DMS 273 treated with DMSO at 0.1 percent for 48 hours (cell line): Measurements from ENCODE around the gene AIPL1.

Experiments
- DNase-seq: peaks from one replicate; lab custom pipeline; 2025; lab: John Stamatoyannopoulos, UW

The AIPL1 gene

DNA sequence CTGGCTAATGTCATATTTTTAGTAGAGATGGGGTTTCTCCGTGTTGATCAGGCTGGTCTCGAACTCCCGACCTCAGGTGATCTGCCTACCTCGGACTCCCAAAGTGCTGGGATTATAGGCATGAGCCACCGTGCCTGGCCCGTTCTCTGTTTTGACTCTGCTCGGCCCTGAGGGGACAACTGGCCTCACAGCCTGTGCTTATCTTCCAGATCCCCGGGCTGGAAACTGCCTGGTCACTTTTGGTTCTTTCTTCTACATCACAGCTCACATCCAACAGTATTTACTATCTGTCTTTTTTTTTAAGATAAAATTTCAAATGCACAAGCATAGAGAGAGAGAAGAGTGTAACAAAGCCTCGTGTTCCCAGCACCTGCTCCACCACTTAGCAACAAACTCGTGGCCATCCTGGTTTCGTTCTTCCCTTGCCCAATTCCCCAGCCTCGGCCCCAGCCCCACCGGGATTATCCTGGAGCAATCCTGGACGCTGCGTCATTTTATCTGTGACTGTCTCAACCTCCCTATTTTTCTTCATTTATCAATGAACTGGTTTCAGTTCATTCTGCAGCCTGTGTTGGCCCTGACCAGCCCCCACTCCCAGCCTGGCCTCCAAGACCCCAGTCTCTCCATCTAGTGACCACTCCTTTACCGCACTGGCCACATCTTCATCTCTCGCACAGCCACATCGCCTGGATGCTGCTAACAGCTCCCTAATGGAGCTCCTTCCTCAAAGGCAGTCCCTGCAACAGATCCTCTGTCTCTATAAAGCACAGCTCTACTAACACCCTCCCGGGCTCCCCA, 30.5 kb upstream of the AIPL1 start:
- DNase-seq = no peak

- no peak for DNase-seq
These were observed 29.6 kb upstream of the AIPL1 start for GRCh38 chr17:6464446-6465041.

GRCh38 chr17:6463616-6464445, 28.9 kb upstream of the AIPL1 start:
- DNase-seq = no peak

DNA sequence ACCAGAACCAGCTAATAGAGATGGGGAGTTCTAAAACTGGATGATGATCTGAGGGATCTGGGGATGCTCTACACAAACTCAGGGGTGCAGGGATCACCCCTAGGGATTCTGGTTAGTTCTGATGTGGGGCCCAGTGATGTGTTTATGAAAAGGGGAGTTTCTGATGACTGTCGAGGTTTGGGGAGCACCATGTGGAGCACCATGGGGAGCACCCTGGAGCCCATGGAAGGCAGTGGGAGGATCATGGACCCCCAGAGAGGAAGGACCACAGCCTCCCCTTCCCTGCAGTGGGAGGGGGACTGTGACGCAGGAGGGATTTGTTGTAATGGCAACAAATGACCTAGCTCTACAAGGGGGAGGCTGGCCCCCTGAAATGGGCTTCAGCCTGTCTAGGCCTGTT, 27.8 kb upstream of the AIPL1 start:
- DNase-seq = no peak

GRCh38 chr17:6461792-6462524, 27.0 kb upstream of the AIPL1 start:
- DNase-seq = no peak

DNA sequence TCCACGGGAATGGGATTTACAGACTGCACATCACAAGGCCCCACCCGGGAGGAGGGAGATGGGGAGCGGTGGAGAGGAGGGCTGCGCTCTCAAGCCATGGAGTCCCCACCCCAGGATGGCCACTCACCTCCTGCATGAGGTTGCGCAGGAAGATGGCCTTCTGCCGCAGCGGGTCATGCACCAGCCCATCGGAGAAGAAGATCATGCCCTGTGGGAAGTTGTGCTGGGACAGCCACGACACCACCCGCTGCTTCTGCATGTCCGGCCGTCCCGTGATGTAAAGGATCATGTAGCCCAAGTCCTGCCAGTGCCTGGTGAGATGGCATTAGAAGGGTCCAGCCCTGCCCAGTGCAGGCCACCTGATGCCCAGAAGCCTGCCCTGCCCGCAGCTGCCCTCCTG, 26.3 kb upstream of the AIPL1 start:
- DNase-seq = no peak

DNA sequence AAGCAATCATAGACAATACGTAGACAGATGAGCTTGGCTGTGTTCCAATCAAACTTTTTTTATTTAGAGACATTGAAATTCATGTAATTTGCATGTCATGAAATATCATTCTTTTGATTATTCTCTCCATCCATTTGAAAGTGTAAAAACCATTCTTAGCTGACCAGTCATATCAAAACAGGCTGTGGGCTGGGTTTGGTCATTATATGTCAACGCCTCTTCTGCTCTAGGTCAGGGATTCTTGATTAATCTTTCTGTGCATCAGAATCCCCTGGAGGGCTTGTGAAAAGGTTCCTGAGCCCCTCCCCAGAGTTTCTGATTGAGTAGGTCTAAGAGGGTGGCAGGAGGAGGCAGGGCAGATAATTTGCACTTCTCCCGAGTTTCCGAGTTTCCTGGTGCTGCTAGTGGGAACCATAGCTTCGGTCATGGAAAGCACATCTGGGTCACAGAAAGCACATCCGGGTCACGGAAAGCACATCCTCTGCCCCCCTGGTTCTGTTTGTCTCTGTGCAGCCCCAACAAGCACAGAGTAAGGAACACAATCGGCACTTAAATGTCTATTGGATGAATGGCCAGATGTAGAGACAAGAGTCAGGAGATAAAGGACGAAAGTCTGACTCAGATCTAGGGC, 25.7 kb upstream of the AIPL1 start:
- DNase-seq = no peak

DNA sequence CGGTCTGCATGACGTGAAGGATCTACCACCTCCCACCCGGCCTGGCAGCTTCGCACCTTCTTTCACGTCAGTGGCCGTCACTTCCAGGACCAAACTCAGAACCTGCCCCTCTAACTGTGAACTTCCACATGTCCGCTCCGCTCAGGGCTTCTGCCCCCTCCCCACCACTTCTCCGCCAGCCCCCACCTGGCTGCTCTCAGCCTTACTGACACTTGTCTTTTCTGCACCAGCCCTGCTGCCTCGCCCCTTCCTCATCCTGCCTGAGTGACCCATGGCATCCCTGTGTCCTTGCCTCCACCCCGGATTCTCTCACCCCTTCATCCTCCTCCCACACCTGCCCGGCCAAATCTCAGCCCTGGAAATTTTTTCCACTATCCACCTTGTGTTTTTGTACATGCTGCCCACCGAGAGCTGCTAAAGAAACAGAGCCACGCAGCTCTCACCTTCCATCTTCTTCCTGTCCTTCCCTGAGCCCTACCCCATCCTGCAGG, 23.6 kb upstream of the AIPL1 start:
- DNase-seq = no peak

- DNase-seq = no peak
These were observed 23.0 kb upstream of the AIPL1 start for GRCh38 chr17:6457688-6458459.

GRCh38 chr17:6456914-6457687, 22.2 kb upstream of the AIPL1 start:
- no peak for DNase-seq

DNA sequence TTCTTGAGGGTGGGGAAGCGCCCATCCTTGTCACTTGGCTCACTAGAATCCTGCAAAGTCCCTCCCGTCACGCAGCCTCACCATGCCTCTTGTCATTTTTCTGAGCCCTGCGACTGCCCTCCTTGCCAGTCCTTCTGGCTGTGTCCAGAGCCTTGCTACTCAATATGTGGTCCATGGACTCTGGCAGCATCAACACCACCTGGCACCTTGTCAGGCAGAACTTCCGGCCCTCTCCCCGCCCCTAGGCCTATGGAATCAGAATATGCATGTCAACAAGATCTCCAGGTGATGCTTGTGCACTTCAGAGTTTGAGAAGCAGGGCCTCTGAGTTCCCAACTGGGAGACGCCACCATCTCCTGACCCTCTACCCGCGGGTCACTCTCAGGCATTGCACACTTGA, 21.4 kb upstream of the AIPL1 start:
- DNase-seq = no peak

GRCh38 chr17:6455321-6455705, 20.4 kb upstream of the AIPL1 start:
- DNase-seq = no peak

- DNase-seq = no peak
These were observed 19.8 kb upstream of the AIPL1 start for GRCh38 chr17:6454495-6455320.

DNA sequence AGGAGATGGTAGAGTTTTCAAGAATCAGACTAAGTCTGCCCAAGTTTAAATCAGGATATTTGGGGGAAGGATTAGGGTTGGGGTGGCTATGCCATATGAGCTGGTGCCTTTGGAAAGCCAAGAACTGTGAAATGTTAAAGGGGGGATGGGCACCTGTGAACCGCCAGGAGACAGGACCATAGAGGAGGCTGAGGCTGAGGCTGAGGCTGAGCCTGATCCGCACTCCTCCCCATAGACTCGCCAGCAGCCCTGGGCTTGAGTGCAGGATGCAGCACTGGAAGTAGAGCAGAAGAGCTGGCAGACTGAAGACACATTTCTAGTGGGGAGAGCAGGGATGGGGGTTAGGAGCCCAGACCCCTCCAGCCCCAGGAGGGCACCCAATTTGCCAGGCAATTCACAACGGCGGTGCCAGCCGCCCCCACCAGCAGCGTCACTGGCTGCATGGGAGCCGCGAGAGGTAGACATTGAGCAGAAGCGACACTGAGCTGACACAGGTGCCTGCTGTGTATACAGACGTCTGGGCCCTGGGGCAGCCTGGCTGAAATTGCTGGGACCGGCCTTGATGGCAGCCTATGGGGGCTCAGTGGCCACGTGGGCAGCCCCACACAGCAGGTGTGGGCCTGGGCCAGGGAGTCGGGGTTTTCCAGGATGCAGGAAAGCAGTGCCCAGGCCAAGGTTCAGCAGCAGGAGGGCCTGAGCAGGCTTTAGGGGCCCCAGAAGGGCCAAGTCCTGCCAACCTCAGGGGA, 18.5 kb upstream of the AIPL1 start:
- no peak for DNase-seq

DNA sequence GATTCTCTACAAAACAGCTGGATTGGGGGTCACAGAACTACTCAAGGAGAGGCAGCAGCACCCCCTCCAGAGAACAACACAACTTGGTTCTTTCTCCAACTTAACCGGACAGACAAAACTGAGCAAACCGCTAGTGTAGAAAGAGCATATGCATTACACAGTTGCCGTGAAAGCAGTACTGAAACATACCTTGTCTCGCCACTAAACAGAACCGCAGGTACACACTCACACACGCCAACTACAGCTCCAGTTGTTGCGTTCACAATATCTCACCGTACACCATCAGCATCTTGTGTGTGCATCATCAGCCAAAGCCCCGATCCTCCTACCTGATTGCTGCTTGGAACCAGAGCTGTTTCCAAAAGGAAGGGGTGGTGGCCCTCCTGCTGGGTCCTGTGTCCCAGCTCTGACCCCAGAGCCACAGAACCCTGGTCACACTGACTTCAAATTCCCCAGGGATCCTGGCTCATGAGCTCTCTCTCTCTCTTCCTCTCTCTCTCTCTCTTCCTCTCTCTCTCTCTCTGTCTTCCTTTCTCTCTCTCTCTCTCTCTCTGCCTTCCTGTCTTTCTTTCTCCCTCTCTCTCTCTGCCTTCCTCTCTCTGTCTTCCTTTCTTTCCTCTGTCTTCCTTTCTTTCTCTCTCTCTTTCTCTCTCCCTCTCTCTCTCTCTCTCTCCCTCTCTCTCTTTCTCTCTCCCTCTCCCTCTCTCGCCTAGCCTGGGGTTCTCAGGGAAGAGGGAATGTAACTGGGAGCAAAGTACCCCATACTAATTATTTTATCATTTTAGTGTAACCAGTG, 17.7 kb upstream of the AIPL1 start:
- no peak for DNase-seq

DNA sequence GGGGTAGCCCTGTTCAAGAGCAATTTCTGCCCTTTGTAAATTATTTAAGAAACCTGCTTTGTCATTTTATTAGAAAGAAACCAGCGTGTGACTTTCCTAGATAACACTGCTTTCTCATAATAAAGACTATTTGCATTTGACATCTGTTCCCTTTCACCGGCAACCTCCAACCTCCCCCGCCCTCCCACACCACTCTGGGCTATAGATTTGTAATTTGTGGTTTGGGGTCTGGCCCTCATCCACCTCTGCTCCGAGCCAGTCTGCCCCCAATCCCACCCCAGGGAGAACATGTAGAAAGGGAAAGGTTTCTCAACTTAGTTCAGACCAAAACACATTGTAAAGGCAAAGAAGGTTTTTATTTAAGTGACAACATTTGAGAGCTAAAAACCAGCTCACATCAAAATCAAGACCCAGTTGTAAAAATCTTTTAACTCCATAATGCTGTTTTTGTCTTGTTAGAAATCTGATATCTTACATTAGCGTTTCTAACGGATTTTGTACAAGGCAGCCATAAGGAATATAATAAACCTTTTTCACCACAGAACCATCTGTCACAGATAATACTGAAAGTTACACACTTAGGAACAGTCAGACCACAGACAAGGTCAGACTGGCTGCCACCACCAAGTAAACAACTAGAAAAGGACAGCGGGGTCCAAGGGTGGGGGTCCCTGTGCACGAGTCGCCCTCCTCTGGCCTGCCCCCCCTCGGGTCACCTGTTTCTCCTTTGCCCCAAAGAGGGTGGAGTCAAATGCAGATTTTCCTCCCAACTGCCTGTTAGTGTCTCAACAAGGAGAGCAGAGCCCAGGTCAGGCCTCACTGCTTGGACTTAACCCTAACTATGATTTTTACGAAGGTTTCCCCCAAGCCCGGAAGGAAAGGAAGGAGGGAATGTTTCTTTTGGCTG, 16.3 kb upstream of the AIPL1 start:
- no peak for DNase-seq

DNA sequence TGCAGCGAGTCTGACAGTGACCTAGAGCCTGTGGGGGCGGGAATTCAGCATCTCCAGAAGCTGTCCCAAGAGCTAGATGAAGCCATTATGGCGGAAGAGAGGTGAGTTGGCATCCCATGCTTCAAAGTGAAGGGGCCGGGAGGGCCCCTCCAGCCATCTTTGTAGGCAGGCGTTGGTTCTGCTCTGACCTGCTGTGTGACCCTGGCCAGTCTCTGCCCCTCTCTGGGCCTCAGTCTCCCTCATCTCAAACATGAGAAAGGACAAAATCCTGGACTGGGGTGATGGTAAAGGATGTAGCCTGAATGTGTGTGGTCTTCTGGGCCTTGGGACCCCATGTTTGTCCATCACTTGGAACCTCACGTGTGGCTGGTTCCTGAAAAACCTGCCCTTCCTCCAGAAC, 14.4 kb upstream of the AIPL1 start:
- DNase-seq = no peak
